Measurements from ENCODE around the gene HTT. TPM values are rescaled to one million over a fixed set of nuclear protein-coding genes. Genes with fewer than 3 reads are reported as not detected.

HTT gene
- total RNA-seq, 1 donor from 2014 or later, result 82.8 TPM

DNA sequence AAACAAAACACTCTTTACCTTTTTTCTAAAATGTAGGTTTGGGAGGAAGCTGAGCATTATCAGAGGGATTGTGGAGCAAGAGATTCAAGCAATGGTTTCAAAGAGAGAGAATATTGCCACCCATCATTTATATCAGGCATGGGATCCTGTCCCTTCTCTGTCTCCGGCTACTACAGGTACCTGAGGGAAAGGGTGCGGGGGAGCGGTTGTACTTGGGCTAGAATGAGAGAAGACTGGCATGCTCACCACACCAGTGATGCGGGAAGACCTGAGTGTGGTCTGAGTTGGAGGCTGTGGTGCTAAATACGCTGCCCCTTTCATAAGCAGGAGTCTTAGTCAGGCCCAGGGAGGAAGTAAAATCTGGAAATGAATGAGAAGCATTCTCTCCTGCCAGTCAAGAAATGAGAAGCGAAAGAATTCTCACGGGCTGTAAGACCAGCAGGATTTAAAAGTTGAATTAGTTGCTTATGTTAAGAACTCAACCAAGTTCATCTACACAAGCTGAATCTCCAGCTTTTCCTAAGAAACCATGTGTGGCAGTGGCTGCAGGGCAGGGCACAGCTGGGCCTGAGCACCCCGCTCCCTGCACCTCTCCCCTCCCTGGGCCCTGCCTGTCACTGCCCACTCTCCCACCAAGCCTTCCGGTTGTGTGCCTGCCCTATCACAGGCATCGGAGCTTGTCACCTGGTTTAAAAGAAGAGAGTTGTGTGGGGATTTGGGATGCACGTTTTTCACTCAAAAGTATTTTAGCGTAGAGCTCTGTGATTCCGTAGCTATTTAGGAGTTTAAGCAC is 149.7 kb downstream of the HTT start:
- no peak overlapping the region for H3K4me3 Mint-ChIP-seq (ENCODE audit: low read depth)
- TF ChIP-seq, protein P1, sequence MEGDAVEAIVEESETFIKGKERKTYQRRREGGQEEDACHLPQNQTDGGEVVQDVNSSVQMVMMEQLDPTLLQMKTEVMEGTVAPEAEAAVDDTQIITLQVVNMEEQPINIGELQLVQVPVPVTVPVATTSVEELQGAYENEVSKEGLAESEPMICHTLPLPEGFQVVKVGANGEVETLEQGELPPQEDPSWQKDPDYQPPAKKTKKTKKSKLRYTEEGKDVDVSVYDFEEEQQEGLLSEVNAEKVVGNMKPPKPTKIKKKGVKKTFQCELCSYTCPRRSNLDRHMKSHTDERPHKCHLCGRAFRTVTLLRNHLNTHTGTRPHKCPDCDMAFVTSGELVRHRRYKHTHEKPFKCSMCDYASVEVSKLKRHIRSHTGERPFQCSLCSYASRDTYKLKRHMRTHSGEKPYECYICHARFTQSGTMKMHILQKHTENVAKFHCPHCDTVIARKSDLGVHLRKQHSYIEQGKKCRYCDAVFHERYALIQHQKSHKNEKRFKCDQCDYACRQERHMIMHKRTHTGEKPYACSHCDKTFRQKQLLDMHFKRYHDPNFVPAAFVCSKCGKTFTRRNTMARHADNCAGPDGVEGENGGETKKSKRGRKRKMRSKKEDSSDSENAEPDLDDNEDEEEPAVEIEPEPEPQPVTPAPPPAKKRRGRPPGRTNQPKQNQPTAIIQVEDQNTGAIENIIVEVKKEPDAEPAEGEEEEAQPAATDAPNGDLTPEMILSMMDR (IDR thresholded peaks at IDR 0.05; ENCODE audit: unreplicated experiment), result no peak
- DNase-seq (ENCODE audit: low spot score, unreplicated experiment), result no peak
- no peaks in the 10 kb centered on the region for H3K4me1 Mint-ChIP-seq (ENCODE audit: low read depth)
- peaks cover 13% of the 10 kb centered on the region for H3K36me3 Mint-ChIP-seq (ENCODE audit: insufficient read depth)
- H3K9me3 Mint-ChIP-seq (ENCODE audit: low read depth), result no peaks in the 10 kb centered on the region
- H3K27me3 Mint-ChIP-seq, result no peaks in the 10 kb centered on the region
- no peak overlapping the region for H3K27ac Mint-ChIP-seq

DNA sequence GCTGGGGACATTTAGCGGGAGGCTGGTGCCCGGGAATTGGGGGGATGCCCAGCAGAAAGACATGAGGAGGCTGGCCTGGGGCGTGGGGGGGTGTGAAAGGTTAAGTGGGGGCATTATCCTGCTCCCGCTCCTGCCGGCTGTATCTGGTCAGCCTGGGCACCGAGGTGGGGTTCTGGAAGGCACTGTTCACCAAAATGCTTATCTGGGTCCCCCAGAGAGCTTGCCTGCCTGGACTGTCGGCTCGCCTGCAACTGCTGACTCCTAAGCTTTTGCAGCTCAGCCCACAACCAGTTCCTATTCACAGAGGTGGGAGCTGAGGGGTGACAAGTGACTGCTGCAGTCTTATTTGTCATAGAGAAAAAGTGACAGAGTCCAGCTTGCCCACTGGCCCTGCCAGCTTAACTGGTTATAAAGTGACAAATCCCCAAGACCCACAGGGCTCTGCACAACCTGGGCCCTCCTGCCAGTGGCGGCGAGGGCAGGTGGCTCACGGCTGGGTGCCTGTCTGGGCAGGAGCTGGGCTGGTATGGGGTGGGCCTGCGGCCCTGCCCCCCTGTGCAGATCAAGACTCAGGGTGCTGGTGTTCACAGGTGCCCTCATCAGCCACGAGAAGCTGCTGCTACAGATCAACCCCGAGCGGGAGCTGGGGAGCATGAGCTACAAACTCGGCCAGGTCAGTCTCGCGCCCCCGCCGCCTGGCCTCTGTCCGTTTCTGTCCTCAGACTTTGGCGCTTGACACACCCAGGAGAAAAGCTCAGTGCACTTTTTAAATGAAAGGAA is 150.8 kb downstream of the HTT start:
- H3K9me3 Mint-ChIP-seq (ENCODE audit: low read depth), result no peaks in the 10 kb centered on the region
- no peak overlapping the region for H3K27ac Mint-ChIP-seq

DNA sequence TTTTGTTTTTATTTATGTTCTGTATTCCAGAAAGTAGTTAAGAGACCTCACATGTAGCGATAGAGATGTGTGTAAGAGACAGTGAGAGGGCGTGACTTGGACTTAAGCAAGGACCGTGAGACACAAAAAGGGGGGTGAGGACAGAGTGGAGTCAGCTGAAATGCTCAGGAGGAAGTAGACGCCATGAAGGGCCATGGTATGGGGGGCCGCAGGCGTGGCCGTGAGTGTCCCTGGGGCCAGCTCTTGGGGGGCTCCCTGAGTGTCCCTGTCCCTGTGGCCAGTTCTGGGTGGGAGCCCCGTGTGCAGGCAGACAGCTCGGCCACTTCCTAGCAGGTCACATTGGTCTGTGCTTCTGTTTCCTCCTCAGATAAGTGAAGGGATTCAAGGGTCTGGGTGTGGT is 151.5 kb downstream of the HTT start:
- TF ChIP-seq, protein P1 (IDR thresholded peaks at IDR 0.05; ENCODE audit: unreplicated experiment), result no peak
- DNase-seq (ENCODE audit: low spot score, unreplicated experiment), result no peak
- H3K27me3 Mint-ChIP-seq, result no peaks in the 10 kb centered on the region
- H3K27ac Mint-ChIP-seq, result no peak overlapping the region
- peaks cover 19% of the 10 kb centered on the region for H3K36me3 Mint-ChIP-seq (ENCODE audit: insufficient read depth)
- no peaks in the 10 kb centered on the region for H3K4me1 Mint-ChIP-seq (ENCODE audit: low read depth)
- H3K4me3 Mint-ChIP-seq (ENCODE audit: low read depth), result no peak overlapping the region
- no peaks in the 10 kb centered on the region for H3K9me3 Mint-ChIP-seq (ENCODE audit: low read depth)

More for the DNA sequence above, 150.8 kb downstream of the HTT start:
- Mint-ChIP-seq H3K4me3 (ENCODE audit: low read depth) (no peak overlapping the region), H3K27me3 (no peaks in the 10 kb centered on the region), H3K36me3 (ENCODE audit: insufficient read depth) (peaks cover 19% of the 10 kb centered on the region), H3K4me1 (ENCODE audit: low read depth) (no peaks in the 10 kb centered on the region)
- TF ChIP-seq, protein P1 (IDR thresholded peaks at IDR 0.05; ENCODE audit: unreplicated experiment), result no peak
- DNase-seq (ENCODE audit: low spot score, unreplicated experiment), result no peak

DNA sequence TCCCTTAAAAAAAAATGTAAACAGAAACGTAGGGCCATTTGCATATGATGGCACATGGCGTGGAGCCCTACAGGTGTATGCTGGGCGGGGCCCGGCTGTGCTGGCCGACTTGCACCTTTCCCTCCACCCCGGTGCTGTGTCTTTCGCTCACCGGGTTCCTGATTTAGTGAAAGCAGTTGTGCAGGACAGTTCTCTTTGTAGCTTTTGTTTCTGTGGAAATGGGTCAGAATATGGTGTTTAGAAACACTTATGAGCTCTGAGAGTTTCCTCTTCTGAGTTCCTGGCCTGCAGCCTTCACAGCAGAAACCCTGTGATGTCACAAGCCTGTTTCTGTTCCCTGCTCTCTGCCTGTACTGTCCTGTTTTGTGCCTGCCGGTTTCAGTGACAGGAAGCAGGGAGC is 152.0 kb downstream of the HTT start:
- Mint-ChIP-seq H3K36me3 (ENCODE audit: insufficient read depth) (peaks cover 21% of the 10 kb centered on the region), H3K4me1 (ENCODE audit: low read depth) (no peaks in the 10 kb centered on the region), H3K9me3 (ENCODE audit: low read depth) (no peaks in the 10 kb centered on the region), H3K27me3 (no peaks in the 10 kb centered on the region), H3K27ac (no peak overlapping the region), H3K4me3 (ENCODE audit: low read depth) (no peak overlapping the region)
- TF ChIP-seq, protein P1 (IDR thresholded peaks at IDR 0.05; ENCODE audit: unreplicated experiment), result no peak
- no peak for DNase-seq (ENCODE audit: low spot score, unreplicated experiment)

DNA sequence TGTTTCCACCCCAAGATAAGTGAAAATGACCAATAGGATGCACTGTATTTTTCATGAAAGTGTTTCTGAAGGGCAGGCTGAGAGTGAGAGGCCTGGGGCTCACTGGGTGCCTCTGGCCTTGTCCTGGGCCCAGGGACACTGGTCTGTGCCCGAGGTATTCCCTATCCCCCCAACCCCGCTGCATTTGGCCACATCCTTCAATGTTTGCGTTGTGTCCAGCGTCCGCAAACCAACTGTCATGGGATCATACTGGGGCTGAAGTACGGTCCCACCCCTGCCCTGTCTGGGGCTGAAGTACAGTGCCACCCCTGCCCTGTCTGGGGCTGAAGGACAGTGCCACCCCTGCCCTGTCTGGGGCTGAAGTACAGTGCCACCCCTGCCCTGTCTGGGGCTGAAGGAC is 152.5 kb downstream of the HTT start:
- Mint-ChIP-seq H3K4me1 (ENCODE audit: low read depth) (no peaks in the 10 kb centered on the region), H3K27ac (no peak overlapping the region), H3K4me3 (ENCODE audit: low read depth) (no peak overlapping the region), H3K9me3 (ENCODE audit: low read depth) (no peaks in the 10 kb centered on the region), H3K27me3 (no peaks in the 10 kb centered on the region), H3K36me3 (ENCODE audit: insufficient read depth) (peaks cover 21% of the 10 kb centered on the region)
- no peak for DNase-seq (ENCODE audit: low spot score, unreplicated experiment)
- TF ChIP-seq, protein P1 (IDR thresholded peaks at IDR 0.05; ENCODE audit: unreplicated experiment), result no peak

Data from progenitor cell of endocrine pancreas (in vitro differentiated cells).